Panc1 (cell line): ENCODE data around the gene COMMD1. TPM values are rescaled to one million over a fixed set of nuclear protein-coding genes. Genes with fewer than 3 reads are reported as not detected.

Source experiments
- ATAC-seq: fragments of 200-7000 bp; cut with Tn5 transposase; 2 replicates; pipeline ENCODE4 v1.9.1; 2020; ENCODE audit warnings: mild to moderate bottlenecking, moderate library complexity
- BruUV-seq: library from RNA; stranded (reverse); fragments of 400-500 nt; replicated peaks from 2 replicates; lab custom pipeline; 2021; lab: Mats Ljungman, UMichigan
- CTCF ChIA-PET: fragments of 300-600 bp; sonication (Branson Sonifier 250); formaldehyde crosslinking; loops from one replicate; lab custom pipeline; 2022; ENCODE audit warnings: antibody characterized with exemption; lab: Charles Lee
- POLR2A ChIA-PET: fragments of 300-600 bp; sonication (Branson Sonifier 250); formaldehyde crosslinking; loops from one replicate; lab custom pipeline; 2022; ENCODE audit warnings: antibody characterized with exemption; lab: Charles Lee
- DNase-seq: peaks from one replicate; pipeline ENCODE4 v3.0.0-alpha.2; 2010; ENCODE audit warnings: low read depth, low spot score
- H3K27ac ChIP-seq: 2 replicates; pipeline ENCODE4 v1.5.1; 2011; ENCODE audit warnings: mild to moderate bottlenecking, low read length, inconsistent platforms
- H3K27me3 ChIP-seq: fragments of 200-500 bp; sonication (Bioruptor generic); 2 replicates; pipeline ENCODE4 v1.6.0; 2014; ENCODE audit warnings: low read length, inconsistent platforms; ENCODE audit not compliant: control insufficient read depth, insufficient read depth
- H3K36me3 ChIP-seq: fragments of 200-500 bp; sonication (Bioruptor generic); 2 replicates; pipeline ENCODE4 v1.5.1; 2014; ENCODE audit warnings: inconsistent platforms, mild to moderate bottlenecking, low read length, moderate library complexity; ENCODE audit not compliant: control insufficient read depth, insufficient read depth
- H3K4me1 ChIP-seq: 2 replicates; pipeline ENCODE4 v1.5.1; 2011; ENCODE audit warnings: inconsistent platforms, mild to moderate bottlenecking, low read length, moderate library complexity; ENCODE audit not compliant: control insufficient read depth, insufficient read depth
- H3K4me3 ChIP-seq, 2 experiments: 2 replicates each; pipeline ENCODE4 v1.5.1; 2011 to 2012; ENCODE audit warnings: low read depth in 2 of 2, low read length in 2 of 2, mild to moderate bottlenecking in 2 of 2, inconsistent platforms in 1 of 2, moderate library complexity in 1 of 2
- H3K9me3 ChIP-seq: fragments of 200-500 bp; sonication (Bioruptor generic); 2 replicates; pipeline ENCODE4 v1.5.1; 2014; ENCODE audit warnings: low read depth, mild to moderate bottlenecking, inconsistent platforms, low read length, moderate library complexity; ENCODE audit not compliant: control insufficient read depth, insufficient read depth
- POLR2AphosphoS5 ChIP-seq: IDR thresholded peaks from 2 replicates; pipeline ENCODE4 v1.6.1; 2012; ENCODE audit warnings: mild to moderate bottlenecking, low read depth, low read length, moderate library complexity
- REST ChIP-seq, 2 experiments: IDR thresholded peaks; 2 replicates each; pipeline ENCODE4 v1.6.1; 2011 to 2012; ENCODE audit warnings: low read depth in 2 of 2, control low read depth in 1 of 2, low read length in 1 of 2, mild to moderate bottlenecking in 1 of 2, moderate library complexity in 1 of 2; ENCODE audit not compliant: insufficient read depth in 1 of 2
- SIN3A ChIP-seq: IDR thresholded peaks from 2 replicates; pipeline ENCODE4 v1.6.1; 2012; ENCODE audit warnings: low read depth, mild to moderate bottlenecking, low read length, moderate library complexity, borderline replicate concordance; ENCODE audit not compliant: insufficient read depth
- TCF7L2 ChIP-seq: IDR thresholded peaks from 2 replicates; pipeline ENCODE4 v1.6.1; 2011; ENCODE audit warnings: mild to moderate bottlenecking, low read depth, low read length, inconsistent platforms
- in situ Hi-C: cut with HindIII; loops from 2 replicates; pipeline ENCODE4 v1.10.0; 2016; ENCODE audit warnings: low sequenced_read_pairs, low pct_unique_long_range_greater_than_20kb
- intact Hi-C: fragments of 100-400 bp; cut with micrococcal nuclease; formaldehyde crosslinking; loops from one replicate; pipeline ENCODE4 v1.10.0; 2022; ENCODE audit not compliant: unreplicated experiment
- total RNA-seq: library from RNA; stranded (reverse); gene quantifications from one replicate; pipeline ENCODE4 v1.2.1, GENCODE V29; 2021; ENCODE audit not compliant: unreplicated experiment
- TF ChIP-seq, protein P1 (sequence below): fragments of 450-650 bp; IDR thresholded peaks from 2 replicates; pipeline ENCODE4 v1.5.1; 2017; ENCODE audit warnings: mild to moderate bottlenecking

COMMD1 gene
- total RNA-seq, 1 experiment from 2014 or later, result 40.3 TPM

DNA sequence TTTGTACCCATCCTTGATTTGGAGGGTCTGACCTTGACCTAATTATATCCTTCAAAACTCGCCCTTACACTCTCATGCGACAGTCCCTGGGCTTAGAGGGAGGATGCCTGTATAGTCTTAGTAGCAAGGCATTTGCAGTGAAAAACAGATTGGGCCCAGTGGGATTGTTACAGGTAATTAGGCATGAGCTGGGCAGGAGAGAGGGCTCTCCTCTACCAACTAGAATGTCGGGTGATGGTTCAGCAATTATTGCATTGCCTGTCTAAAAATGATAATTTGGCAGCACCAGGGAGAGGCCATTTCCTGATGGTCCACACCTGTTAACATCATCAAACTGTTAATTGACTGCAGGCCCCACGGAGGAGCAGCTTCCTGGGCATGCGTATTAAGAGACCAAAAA is 32.4 kb downstream of the COMMD1 start:
- no peaks in the 10 kb centered on the region for H3K27me3 ChIP-seq
- no peaks in the 10 kb centered on the region for H3K9me3 ChIP-seq
- ATAC-seq, result no peak
- no peak for TF ChIP-seq REST (IDR thresholded peaks at IDR 0.05; ENCODE audit: insufficient read depth in 1 of 2, low read depth in 2 of 2, low read length in 1 of 2)
- TF ChIP-seq, protein P1, sequence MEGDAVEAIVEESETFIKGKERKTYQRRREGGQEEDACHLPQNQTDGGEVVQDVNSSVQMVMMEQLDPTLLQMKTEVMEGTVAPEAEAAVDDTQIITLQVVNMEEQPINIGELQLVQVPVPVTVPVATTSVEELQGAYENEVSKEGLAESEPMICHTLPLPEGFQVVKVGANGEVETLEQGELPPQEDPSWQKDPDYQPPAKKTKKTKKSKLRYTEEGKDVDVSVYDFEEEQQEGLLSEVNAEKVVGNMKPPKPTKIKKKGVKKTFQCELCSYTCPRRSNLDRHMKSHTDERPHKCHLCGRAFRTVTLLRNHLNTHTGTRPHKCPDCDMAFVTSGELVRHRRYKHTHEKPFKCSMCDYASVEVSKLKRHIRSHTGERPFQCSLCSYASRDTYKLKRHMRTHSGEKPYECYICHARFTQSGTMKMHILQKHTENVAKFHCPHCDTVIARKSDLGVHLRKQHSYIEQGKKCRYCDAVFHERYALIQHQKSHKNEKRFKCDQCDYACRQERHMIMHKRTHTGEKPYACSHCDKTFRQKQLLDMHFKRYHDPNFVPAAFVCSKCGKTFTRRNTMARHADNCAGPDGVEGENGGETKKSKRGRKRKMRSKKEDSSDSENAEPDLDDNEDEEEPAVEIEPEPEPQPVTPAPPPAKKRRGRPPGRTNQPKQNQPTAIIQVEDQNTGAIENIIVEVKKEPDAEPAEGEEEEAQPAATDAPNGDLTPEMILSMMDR, result no peak
- no peak for TF ChIP-seq TCF7L2
- no peak for TF ChIP-seq SIN3A
- no peak for TF ChIP-seq POLR2AphosphoS5
- ChIA-PET POLR2A (no interaction called here), CTCF (no interaction called here)
- intact Hi-C loops (no loop called here), in situ Hi-C loops (no loop called here)
- H3K36me3 ChIP-seq, result no peaks in the 10 kb centered on the region
- H3K27ac ChIP-seq, result no peak overlapping the region
- no peak overlapping the region for H3K4me3 ChIP-seq
- DNase-seq, result no peak
- BruUV-seq, result no TSS peak
- H3K4me1 ChIP-seq, result no peaks in the 10 kb centered on the region

GRCh38 chr2:61938511-61938910 is 33.0 kb downstream of the COMMD1 start:
- no peaks in the 10 kb centered on the region for H3K36me3 ChIP-seq
- no peak overlapping the region for H3K4me3 ChIP-seq
- ChIA-PET CTCF (no interaction called here), POLR2A (no interaction called here)
- H3K4me1 ChIP-seq, result no peaks in the 10 kb centered on the region
- ATAC-seq (no peak), DNase-seq (no peak)
- no peak overlapping the region for H3K27ac ChIP-seq
- intact Hi-C loops (no loop called here), in situ Hi-C loops (no loop called here)
- TF ChIP-seq SIN3A (no peak), REST (IDR thresholded peaks at IDR 0.05; ENCODE audit: insufficient read depth in 1 of 2, low read depth in 2 of 2, low read length in 1 of 2) (no peak), TCF7L2 (no peak), POLR2AphosphoS5 (no peak)
- TF ChIP-seq, protein P1, result no peak
- BruUV-seq, result no TSS peak
- no peaks in the 10 kb centered on the region for H3K27me3 ChIP-seq
- no peaks in the 10 kb centered on the region for H3K9me3 ChIP-seq
